Measurements from ENCODE around the gene PLEKHG4B. TPM values are rescaled to one million over a fixed set of nuclear protein-coding genes. Genes with fewer than 3 reads are reported as not detected.
"Not testable (repeated sequence)": the region's sequence is repeated elsewhere in the genome, so short reads cannot be mapped to it uniquely, and the experiment has no call there.

The PLEKHG4B gene
- total RNA-seq, 1 donor from 2014 or later: 22.0 TPM

GRCh38 chr5:163338-163620 is 71.3 kb downstream of the PLEKHG4B start:
- no peak overlapping the region for H3K27ac Mint-ChIP-seq (ENCODE audit: unreplicated experiment)
- no peaks in the 10 kb centered on the region for H3K9me3 Mint-ChIP-seq
- no peak for DNase-seq (ENCODE audit: low read depth, low spot score)
- peaks cover 12% of the 10 kb centered on the region for H3K36me3 Mint-ChIP-seq (ENCODE audit: low read depth)
- no peak overlapping the region for H3K4me3 Mint-ChIP-seq
- H3K4me1 Mint-ChIP-seq: no peaks in the 10 kb centered on the region
- TF ChIP-seq CTCF (conservative IDR thresholded peaks at IDR 0.05): no peak
- no peaks in the 10 kb centered on the region for H3K27me3 Mint-ChIP-seq (ENCODE audit: low read depth)

GRCh38 chr5:163841-164240 is 71.9 kb downstream of the PLEKHG4B start:
- no peak for TF ChIP-seq CTCF (conservative IDR thresholded peaks at IDR 0.05)
- Mint-ChIP-seq H3K4me1 (peaks cover 4% of the 10 kb centered on the region), H3K4me3 (no peak overlapping the region), H3K9me3 (no peaks in the 10 kb centered on the region), H3K27me3 (ENCODE audit: low read depth) (no peaks in the 10 kb centered on the region), H3K27ac (ENCODE audit: unreplicated experiment) (no peak overlapping the region), H3K36me3 (ENCODE audit: low read depth) (peaks cover 12% of the 10 kb centered on the region)
- no peak for DNase-seq (ENCODE audit: low read depth, low spot score)

GRCh38 chr5:164244-164643 is 72.3 kb downstream of the PLEKHG4B start:
- peaks cover 4% of the 10 kb centered on the region for H3K4me1 Mint-ChIP-seq
- no peak overlapping the region for H3K4me3 Mint-ChIP-seq
- H3K9me3 Mint-ChIP-seq: no peaks in the 10 kb centered on the region
- DNase-seq (ENCODE audit: low read depth, low spot score): no peak
- no peak for TF ChIP-seq CTCF (conservative IDR thresholded peaks at IDR 0.05)
- H3K36me3 Mint-ChIP-seq (ENCODE audit: low read depth): peaks cover 12% of the 10 kb centered on the region
- H3K27me3 Mint-ChIP-seq (ENCODE audit: low read depth): no peaks in the 10 kb centered on the region
- H3K27ac Mint-ChIP-seq (ENCODE audit: unreplicated experiment): no peak overlapping the region

GRCh38 chr5:164783-165182 is 72.8 kb downstream of the PLEKHG4B start:
- H3K27ac Mint-ChIP-seq (ENCODE audit: unreplicated experiment); DNase-seq (ENCODE audit: low read depth, low spot score); H3K27me3 Mint-ChIP-seq (ENCODE audit: low read depth); H3K9me3 Mint-ChIP-seq; H3K4me1 Mint-ChIP-seq; H3K4me3 Mint-ChIP-seq: not testable (repeated sequence)
- peaks cover 12% of the 10 kb centered on the region for H3K36me3 Mint-ChIP-seq (ENCODE audit: low read depth)

GRCh38 chr5:166441-167372 is 74.7 kb downstream of the PLEKHG4B start:
- TF ChIP-seq CTCF (conservative IDR thresholded peaks at IDR 0.05): no peak
- H3K4me3 Mint-ChIP-seq: no peak overlapping the region
- no peak for DNase-seq (ENCODE audit: low read depth, low spot score)
- no peaks in the 10 kb centered on the region for H3K27me3 Mint-ChIP-seq (ENCODE audit: low read depth)
- no peak overlapping the region for H3K27ac Mint-ChIP-seq (ENCODE audit: unreplicated experiment)
- H3K9me3 Mint-ChIP-seq: no peaks in the 10 kb centered on the region
- peaks cover 12% of the 10 kb centered on the region for H3K36me3 Mint-ChIP-seq (ENCODE audit: low read depth)
- peaks cover 9% of the 10 kb centered on the region for H3K4me1 Mint-ChIP-seq

GRCh38 chr5:167511-167910 is 75.5 kb downstream of the PLEKHG4B start:
- no peak overlapping the region for H3K27ac Mint-ChIP-seq (ENCODE audit: unreplicated experiment)
- no peaks in the 10 kb centered on the region for H3K27me3 Mint-ChIP-seq (ENCODE audit: low read depth)

More at GRCh38 chr5:167511-167910, 75.5 kb downstream of the PLEKHG4B start:
- H3K36me3 Mint-ChIP-seq (ENCODE audit: low read depth): peaks cover 12% of the 10 kb centered on the region
- no peaks in the 10 kb centered on the region for H3K9me3 Mint-ChIP-seq
- H3K4me1 Mint-ChIP-seq: peaks cover 9% of the 10 kb centered on the region
- no peak for DNase-seq (ENCODE audit: low read depth, low spot score)
- H3K4me3 Mint-ChIP-seq: no peak overlapping the region
- no peak for TF ChIP-seq CTCF (conservative IDR thresholded peaks at IDR 0.05)

Data from neural crest cell (in vitro differentiated cells).